Measurements from ENCODE around the gene PCNX3.

Gene PCNX3

DNA sequence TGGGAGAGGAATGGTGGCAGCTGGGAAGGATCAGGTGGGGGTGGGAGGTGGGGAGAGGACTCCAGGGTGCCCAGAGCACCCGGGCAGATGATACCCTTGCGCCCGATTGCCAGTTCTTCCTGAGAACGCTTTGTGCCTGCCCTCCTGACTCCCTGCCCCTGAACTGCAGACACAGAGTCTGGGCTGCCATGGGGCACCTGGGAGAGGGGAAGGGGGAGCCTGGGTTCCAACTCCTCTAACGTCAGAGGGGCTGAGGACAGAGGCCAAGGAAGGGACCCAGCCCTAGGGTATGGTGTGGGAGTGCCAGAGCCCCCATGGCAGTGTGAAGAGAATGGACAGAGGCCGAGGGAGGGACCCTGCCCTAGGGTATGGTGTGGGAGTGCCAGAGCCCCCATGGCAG lies 19.1 kb upstream of the PCNX3 start:
- no peak for DNase-seq (ENCODE audit: low read depth in 2 of 3, low spot score in 2 of 3)

DNA sequence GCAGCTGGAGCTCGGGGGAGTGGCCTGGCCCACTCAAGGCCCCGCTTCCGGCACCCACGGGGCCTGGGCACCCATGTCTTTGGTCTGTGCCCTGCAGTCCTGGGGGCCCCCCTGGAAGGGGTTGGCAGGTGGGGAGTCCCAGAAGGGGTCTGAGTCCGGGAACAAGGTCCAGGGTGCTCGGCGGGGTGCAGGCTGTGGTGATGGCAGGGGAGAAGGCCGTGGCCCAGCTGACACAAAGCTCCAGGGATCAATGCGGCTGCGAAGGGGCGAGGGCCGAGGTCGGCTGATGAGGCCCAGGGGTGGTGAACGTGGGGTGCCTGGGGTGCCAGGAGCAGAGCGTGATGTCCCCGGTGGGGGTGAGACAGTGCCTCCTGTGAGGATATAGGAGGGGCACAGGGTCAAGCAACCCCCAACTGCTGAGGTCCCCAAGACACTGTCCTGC lies 17.3 kb upstream of the PCNX3 start:
- no peak for DNase-seq (ENCODE audit: low read depth in 2 of 3, low spot score in 2 of 3)

DNA sequence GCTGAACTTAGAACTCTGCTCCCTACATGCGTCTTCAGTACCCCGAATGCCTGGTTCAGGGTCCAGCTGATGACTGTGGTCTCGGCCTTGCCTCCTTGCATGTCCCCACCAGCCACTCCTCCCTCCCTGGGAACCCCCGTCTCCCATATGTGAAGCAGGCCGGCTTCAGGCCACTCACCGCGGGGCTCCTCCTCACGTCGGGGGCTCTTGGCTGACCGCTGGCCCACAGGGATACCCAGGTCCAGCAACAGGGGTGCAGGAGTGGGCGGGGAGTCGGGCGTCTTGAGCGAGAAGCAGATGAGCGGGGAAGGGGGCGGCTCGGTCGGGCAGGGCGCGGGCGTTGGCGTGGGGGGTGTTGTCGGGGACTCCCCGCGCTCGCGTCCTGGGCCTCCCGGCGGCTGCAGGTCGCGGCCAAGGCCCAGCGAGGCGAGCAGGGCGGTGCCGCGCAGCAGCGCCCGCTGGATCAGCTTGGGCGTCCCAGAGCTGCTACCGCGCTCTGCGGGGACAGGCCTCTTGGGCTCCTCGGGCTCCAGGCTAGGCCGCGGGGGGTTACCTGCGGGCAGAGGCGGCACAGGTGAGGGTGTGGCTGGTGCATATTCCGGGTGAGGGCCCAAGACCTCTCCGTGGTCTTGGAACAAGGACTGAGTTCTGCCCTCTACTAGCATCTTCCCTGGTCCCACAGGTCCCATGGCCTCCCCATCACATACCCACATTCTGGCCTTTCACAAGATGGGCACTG lies 16.2 kb upstream of the PCNX3 start:
- no peak for DNase-seq (ENCODE audit: low read depth in 2 of 3, low spot score in 2 of 3)

DNA sequence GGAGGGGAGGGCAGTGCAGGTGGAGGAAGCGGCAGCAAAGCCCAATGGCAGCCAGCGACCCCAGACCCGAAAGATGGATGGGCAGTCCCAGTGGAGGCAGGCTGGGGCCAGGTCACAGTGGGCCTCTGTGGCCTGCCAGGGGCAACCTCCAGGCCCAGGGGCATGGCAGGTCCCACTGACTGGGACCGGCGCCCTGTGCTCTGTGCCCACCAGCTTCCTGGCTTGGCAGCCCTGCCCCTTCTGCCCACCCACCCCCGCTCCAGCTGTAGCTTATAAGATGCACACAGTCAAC lies 15.7 kb upstream of the PCNX3 start:
- no peak for DNase-seq (ENCODE audit: low read depth in 2 of 3, low spot score in 2 of 3)

DNA sequence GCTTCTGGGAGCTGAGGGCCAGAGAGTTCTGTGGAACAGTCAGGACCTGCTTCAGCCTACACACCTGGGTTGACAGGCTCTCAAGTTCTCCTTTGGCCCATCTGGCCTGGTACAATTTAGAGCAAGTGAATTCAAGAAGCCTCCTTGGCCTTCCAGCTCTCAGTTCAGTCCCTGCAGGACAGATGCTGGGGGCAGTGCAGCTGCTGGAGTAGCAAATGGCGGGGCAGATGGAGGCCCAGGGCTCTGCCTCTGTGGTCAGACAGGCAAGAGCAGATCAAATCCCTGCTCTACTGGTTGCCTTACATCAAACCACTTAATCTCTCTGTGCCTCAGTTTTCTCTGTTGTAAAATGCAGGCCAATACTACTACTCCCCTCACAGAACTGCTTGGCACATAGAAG lies 11.3 kb upstream of the PCNX3 start:
- no peak for DNase-seq (ENCODE audit: low read depth in 2 of 3, low spot score in 2 of 3)

DNA sequence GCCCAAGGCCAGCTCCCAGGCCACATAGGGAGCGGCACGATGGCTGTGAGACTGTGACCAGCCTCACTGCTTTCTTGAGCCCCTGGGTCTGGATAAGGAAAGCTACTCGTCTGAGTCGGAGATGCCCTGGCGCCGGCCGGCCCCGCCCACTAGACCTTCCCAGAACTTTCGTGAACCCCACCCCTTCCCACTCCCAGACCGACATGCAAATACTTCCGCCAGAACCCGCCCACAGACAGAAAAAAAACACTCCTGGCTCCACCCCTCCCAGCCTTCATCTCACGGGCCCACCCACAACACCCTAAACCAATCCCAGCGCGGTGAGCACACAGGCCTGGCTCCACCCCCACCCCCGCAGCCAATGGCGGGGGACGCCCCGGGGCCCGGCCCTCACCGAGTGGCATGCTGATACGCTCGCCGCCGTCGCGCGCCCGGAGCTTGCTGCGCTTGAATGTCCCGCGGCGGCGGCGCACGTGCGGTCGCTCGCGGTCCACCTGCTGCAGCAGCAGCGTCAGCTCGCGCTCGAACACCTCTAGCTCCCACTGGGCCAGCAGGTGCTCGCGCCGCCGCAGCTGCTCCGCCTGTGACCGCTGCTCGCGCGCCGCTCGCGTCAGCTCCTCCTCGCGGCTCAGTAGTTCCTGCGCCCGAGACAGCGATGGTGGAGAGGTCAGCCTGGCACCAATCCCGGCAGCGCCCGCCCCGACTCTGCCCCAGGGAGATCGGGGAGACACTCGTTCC lies 8.5 kb upstream of the PCNX3 start:
- no peak for DNase-seq (ENCODE audit: low read depth in 2 of 3, low spot score in 2 of 3)

DNA sequence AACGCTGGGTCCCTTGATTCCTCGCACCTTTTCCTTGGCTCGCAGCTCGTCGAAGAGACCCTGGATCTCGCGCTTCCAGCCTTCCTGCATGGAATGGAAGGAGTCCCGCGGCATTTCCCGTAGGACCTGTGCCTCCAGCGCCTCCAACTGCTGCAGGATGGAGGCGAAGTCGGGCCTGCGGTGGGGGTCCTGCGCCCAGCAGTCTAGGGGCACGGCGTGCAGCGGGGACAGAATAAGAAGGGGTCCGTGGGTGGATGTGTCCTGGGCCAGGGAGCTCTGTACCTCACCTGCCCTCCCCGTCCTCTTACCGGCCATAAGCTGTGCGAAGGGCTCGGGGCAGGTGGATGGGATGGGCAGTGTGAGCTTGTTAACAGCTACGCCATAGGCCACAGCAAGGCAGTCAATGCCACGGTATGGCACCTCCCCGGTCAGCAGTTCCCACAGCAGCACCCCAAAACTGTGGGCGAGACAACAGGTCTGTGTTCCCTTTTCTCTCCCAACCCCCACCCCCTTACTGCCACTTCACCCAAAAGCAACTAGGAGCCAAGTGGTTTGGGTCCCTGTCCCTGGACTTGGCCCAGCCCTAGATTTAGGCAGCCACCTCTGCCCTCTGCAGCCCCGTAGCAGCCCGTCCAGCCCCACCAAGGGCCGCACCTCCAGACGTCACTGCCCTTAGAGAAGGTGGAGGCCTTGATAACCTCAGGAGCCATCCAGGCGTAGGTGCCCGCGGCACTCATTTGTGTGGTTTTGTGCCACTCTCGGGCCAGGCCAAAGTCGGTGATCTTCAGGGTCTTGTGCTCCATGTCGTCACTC lies 7.8 kb upstream of the PCNX3 start:
- DNase-seq (ENCODE audit: low read depth in 2 of 3, low spot score in 2 of 3), result no peak

DNA sequence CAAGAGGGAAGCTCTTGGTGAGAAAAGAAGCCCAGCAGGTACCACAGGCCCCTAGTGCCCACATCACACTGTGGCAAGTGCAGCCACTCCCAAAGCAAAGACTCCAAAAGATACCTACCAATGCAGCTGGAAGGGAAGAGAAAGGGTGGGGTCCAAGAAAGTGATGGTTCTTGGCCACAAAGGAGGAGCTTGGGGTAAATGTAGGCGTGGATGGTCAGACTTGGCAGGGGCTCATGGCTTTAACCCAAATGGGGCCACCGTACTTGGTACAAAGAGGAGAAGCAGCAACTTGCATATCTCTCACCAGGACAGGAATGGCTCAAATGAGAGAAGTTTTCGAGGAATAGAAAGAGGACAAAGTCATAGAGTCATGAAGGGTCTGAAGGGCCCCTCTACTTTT lies 6.3 kb upstream of the PCNX3 start:
- no peak for DNase-seq (ENCODE audit: low read depth in 2 of 3, low spot score in 2 of 3)

DNA sequence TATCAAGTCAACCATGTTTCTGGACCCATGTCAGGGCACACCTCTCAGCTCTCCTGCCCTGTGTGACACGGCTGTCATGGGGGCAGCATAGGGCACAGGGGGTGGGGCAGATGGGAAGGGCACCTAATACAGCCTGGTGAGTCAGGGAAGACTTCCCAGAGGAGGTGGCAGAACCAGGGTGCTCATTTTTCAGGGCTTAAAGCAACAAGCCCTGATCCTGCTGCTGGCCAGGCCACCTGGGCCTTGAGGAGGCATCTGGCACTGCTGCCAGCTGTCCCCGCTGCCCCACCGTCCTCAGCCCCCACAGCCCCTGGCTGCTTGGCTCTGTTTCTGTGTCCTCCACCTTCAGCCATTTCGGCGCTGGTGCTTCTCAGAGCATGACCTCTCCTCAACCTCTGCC lies 5.9 kb upstream of the PCNX3 start:
- DNase-seq (ENCODE audit: low read depth in 2 of 3, low spot score in 2 of 3), result no peak

DNA sequence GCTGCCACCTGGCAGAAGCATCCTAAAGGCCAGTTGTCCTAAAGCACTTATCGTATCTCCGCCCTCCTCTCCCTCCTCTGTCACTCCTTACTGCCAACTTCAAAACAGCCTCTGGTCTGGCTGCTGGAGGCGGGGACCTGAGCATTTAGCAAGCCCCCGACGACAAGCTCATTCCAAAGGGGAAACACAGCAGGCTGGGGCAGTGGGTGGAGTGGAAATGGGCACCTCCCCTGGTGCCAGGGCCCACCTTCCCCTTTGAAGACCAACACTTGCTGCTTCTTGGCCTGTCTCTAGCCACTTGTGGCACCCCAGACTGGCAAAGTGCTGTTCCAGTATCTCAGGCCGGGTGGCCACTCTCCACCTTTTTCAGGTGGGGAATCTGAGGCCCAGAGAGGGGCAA lies 5.2 kb upstream of the PCNX3 start:
- DNase-seq (ENCODE audit: low read depth in 2 of 3, low spot score in 2 of 3), result no peak

DNA sequence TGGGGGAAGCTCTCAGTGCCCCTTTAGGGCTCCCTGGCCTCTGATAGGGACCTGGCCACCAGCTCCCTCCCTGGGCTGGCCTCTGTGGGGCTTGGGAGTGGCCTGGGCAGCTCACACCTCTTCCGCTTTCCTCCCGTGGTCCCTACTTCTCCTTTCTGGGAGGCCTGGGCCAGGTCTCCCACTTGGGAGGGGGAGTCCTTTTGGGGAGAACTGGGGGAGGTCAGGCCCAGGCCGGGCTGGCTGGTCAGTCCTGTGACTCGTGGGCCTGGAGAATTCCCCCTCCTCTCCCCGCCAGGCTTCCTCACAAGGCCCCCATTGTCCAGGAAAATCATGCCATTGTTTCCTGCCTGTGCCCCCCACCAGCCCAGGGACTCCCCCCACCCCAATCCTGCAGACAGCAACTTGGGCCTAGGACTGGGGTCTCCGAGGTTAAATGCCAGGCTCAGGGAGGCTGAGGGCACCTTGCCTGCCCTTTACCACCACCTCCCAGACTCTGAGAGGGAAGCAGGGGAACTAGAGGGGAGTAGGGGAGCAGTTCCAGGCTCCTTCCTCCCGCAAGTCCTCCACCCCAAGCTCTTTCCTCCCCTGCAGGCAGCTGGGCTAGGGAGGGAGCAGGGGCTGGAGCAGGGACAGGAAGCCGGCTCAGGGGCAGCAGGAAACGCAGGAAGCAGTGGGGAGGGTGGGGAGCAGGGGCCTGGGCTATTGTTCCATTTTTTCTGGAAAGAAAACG lies 4.4 kb upstream of the PCNX3 start:
- no peak for DNase-seq (ENCODE audit: low read depth in 2 of 3, low spot score in 2 of 3)

DNA sequence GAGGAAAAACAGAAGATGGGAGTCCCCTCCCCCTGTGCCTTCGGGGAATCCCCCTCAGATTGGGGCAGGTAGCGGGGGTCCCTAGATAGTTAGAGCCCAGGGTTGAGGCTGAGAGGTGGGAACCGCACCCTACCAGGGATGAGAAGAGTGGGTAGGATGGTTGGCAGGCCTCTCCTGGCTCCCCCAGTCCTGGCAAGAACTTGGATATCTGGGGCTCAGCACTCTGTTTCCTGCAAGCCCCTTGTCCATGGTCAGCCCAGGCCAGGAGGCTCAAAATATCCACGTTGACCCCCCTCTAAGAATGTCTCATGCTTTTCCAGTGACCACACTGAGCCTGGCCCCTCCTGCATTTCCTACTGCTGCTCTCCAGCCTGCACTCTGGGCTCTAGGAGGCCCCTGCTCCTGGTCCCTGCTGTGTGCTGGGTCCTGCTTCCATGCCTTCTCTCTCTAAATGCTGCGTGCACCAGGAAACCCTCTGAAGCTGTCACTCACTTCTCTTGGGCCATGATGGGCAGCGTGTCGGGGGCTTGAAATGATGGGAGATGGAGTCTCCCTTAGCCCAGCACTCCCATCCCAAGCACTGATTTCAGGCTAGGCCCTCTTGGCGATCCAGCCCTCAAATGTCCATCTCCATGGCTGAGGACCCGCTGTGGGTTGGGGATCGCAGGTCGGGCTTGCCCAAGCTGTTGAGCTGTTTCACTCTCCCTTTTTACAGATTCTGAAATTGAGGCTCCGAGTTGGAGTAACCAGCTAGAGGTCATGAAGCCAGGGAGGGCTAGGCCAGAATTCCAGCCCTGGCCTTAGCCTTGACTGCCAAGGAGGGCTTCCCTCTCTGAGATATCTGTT lies 3.6 kb upstream of the PCNX3 start:
- DNase-seq (ENCODE audit: low read depth in 2 of 3, low spot score in 2 of 3), result no peak

DNA sequence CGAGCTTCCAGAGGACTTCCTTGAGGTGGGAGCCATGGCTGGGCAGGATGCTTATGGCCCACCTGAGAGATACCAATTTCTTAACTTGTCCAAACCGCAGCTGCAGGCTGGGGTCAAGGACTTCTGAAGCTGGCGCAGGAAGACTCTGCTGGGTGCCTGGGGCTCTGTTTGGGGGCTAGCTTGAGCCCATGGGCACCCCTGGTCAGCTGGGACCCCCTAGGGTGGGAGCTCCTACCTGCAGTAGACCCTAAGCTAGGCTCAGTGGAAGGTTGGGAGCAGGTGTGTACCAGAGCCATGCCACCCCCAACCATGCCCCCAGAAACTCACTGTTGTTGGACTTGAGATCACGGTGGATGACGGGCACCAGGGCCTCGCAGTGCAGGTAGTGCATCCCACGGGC lies 2.9 kb upstream of the PCNX3 start:
- no peak for DNase-seq (ENCODE audit: low read depth in 2 of 3, low spot score in 2 of 3)

DNA sequence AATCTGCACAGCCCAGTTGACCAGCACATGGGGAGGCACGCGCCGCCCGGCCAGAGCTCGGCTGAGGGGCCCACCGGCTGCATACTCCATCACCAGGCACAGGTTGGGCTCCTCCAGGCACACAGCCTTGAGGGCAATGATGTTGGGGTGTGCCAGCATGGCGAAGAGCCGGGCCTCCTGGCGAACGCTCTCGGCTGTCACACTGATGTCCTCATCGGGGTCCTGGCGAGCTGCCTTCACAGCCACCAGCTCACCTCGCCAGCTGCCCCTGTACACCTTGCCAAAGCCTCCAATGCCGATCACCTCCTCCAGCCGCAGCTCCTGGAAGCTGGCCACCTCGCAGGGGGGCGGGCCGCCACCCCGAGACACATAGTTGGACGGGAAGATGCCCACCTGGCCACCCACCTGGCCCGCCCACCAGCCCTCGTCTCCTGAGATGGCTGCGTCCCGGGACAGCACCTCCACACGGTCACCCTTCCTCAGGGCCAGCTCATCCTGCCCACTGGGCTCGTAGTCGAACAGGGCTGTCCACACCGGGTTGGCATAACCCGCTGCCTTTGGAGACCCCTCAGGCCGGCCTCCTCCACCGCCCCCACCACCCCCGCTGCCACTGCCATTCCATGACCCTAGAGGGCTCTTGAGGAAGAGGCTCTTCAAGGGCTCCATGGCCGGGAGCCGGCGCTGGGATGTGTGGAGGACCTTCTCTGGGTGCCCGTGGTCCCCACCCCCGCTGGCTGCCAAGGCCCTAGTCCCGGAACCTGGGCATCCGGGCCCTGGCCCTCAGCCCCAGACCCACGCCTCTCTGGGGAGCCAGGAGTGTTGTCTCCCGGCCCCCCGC lies 2.3 kb upstream of the PCNX3 start:
- DNase-seq (ENCODE audit: low read depth in 2 of 3, low spot score in 2 of 3), result no peak

DNA sequence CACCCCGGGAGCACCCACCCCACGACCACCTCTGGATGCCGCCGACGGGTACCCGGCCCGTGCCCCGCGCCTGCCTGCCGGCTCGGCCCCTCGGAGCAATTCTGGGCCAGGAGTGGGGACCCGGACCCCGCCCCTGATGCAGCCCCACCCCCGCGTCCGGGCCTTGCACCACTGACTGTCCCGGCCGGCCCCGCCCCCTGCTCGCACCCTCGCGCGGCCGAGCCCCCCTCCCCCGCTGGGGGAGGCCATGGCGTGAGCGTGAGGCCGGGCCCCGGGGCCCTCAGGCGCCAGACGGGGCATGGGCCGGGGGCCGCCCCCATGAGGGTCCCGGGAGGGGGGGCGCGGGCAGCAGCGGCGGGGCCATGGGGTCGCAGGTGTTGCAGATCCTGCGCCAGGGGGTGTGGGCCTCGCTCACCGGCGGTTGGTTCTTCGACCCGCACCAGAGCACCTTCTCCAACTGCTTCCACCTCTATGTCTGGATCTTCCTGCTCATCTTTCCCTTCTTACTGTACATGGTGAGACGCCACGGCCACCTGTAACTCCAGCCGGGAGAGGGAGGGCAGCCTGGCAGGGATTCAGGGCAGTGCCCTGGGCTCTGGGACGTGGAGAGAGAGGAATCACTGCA lies 486 bp downstream of the PCNX3 start:
- no peak for DNase-seq (ENCODE audit: low read depth in 2 of 3, low spot score in 2 of 3)

DNA sequence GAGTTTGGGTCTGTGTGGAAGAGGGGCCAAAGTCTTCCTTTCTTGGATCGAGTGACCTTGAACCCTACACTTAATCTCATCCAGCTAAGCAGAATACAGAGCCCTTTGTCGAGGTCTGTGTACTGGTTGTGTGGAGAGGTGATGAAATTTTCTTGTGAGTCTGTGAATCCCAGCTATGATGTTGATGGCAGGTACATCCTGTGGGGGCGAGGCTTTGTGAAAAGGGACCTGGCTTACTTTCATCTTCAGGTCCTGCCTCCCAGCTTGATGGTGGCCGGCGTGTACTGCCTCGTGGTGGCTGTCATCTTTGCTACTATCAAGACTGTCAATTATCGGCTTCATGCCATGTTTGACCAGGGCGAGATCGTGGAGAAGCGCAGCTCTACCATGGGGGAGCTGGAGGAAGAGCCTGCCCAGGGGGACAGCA lies 1.0 kb downstream of the PCNX3 start:
- no peak for DNase-seq (ENCODE audit: low read depth in 2 of 3, low spot score in 2 of 3)

DNA sequence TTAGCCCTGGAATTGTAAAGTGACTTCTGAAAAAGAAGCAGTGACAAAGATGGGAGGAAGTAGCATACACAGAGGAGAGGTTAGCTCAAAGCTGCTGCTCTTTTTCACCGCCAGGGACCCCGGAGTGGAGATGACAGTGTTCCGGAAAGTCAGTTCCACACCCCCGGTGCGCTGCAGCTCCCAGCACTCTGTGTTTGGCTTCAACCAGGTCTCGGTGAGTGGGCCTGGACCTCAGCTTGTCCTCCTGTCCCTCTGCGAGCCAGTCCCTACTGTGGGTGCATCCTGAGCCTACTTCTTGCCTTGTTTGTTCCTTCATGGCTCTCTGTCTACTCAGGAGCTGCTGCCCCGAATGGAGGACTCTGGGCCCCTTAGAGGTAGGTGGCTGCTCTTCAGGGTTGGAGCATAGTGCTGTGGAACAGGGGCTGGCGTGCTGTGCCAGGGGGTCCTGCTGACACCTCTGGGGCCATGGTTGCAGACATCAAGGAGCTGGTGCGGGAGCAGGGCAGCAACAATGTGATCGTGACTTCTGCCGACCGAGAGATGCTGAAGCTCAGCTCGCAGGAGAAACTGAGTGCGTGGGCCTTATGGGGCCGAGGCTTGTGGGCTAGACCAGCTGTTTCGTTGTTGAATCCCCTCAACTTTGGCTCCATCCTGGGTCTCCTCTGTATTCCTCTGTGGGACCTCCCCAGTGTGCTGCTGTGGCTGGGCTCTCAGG lies 1.7 kb downstream of the PCNX3 start:
- DNase-seq (ENCODE audit: low read depth in 2 of 3, low spot score in 2 of 3), result no peak

DNA sequence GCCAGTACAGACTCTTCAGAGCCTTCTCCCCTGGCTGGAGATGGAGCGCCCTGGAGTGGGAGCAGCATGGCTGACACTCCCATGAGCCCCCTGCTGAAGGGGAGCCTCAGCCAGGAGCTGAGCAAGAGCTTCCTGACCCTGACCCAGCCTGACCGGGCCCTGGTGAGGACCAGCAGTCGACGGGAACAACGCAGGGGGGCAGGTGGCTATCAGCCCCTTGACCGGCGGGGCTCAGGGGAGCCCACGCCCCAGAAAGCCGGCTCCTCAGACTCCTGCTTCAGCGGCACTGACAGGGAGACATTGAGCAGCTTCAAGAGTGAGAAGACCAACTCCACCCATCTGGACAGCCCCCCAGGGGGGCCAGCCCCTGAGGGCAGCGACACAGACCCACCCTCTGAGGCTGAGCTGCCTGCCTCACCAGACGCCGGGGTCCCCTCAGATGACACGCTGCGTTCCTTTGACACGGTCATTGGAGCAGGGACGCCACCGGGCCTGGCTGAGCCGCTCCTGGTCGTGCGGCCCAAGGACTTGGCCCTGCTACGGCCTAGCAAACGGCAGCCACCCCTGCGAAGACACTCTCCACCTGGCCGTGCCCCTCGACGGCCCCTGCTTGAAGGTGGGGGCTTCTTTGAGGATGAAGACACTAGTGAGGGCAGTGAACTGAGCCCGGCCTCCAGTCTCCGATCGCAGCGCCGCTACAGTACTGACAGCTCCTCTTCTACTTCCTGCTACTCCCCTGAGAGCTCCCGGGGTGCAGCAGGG lies 2.6 kb downstream of the PCNX3 start:
- no peak for DNase-seq (ENCODE audit: low read depth in 2 of 3, low spot score in 2 of 3)
